ENCODE data around the gene CACNB4.

CACNB4 gene

GRCh38 chr2:151826737-151827157, 272.1 kb downstream of the CACNB4 start:
- CTCF ChIA-PET, result interaction anchor here (0.6 kb wide), 1 partner anchor 8 kb away, joined by 4 read pairs; no protein-coding TSS in a partner anchor
- DNase-seq (ENCODE audit: low spot score), result no peak
- POLR2A ChIA-PET (ENCODE audit: low non-redundant PET), result interaction anchor here (0.5 kb wide), 1 partner anchor 192 kb away, joined by 5 read pairs; no protein-coding TSS in a partner anchor
- no peak for TF ChIP-seq CTCF (conservative IDR thresholded peaks at IDR 0.05; ENCODE audit: low read depth)
- no peak overlapping the region for H3K27ac ChIP-seq

GRCh38 chr2:151824886-151825285, 274.0 kb downstream of the CACNB4 start:
- TF ChIP-seq CTCF (conservative IDR thresholded peaks at IDR 0.05; ENCODE audit: low read depth), result no peak
- DNase-seq (ENCODE audit: low spot score), result no peak
- no peak overlapping the region for H3K27ac ChIP-seq
- ChIA-PET CTCF (no interaction called here), POLR2A (ENCODE audit: low non-redundant PET) (no interaction called here)

DNA sequence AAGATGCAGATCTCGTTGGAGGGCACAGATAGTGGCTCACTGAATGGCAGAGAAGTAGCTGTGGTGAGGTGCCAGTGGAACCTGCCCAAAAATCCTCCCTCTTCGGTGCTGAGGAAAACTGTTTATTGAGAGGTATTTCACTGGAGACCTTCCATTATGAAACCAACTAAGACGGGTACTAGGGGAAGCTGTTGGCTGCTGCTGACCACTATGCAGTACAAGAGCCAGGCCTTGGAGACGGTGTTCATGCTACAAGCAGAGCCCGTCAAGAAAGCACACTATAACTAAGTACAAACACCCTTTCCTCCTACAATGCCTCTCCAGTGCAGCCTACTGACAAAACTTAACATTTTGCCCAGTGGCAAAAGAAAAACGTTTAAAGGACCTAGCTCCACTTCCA, 275.2 kb downstream of the CACNB4 start:
- DNase-seq (ENCODE audit: low spot score), result no peak
- POLR2A ChIA-PET (ENCODE audit: low non-redundant PET), result no interaction called here
- CTCF ChIA-PET, result no interaction called here
- H3K27ac ChIP-seq, result no peak overlapping the region
- TF ChIP-seq CTCF (conservative IDR thresholded peaks at IDR 0.05; ENCODE audit: low read depth), result no peak

- no peak for DNase-seq (ENCODE audit: low spot score)
- TF ChIP-seq CTCF (conservative IDR thresholded peaks at IDR 0.05; ENCODE audit: low read depth), result no peak
- H3K27ac ChIP-seq, result no peak overlapping the region
- CTCF ChIA-PET, result no interaction called here
- POLR2A ChIA-PET (ENCODE audit: low non-redundant PET), result no interaction called here
Observed at GRCh38 chr2:151819920-151820319, 278.9 kb downstream of the CACNB4 start.

DNA sequence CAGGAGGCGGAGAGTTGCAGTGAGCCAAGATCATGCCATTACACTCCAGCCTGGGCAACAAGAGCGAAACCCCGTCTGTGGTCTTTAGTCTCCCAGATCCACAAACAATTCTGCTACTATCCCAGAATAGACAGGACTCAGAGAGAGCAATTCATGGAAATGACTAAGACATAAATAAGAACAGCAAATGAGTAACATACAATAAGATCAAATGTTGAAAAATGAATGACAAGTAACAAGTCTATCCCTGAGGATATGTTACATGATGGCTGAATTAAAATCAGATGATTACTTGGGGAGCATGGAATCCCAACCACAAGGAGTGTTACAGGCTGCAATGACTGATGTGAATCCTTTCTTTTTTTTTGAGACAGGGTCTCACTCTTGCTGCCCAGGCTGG, 280.9 kb downstream of the CACNB4 start:
- DNase-seq (ENCODE audit: low spot score), result no peak
- CTCF ChIA-PET, result no interaction called here
- POLR2A ChIA-PET (ENCODE audit: low non-redundant PET), result no interaction called here
- no peak for TF ChIP-seq CTCF (conservative IDR thresholded peaks at IDR 0.05; ENCODE audit: low read depth)
- no peak overlapping the region for H3K27ac ChIP-seq

DNA sequence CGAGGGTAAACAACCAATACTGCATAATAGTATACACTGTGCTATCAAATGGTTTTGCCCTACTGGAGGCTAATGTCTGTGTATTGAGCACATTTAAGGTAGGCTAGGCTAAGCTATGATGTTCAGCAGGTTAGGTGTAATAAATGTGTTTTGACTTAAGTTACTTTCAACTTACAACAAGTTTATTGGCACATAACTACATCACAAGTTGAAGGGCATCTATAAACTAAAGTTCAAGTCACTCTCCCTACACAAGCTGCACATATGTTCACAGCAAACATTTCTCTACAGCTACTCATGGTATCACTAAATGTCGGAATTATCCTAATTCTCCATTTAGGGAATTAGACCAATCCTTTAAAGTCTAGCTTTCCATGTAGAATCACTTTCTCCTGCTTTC, 282.0 kb downstream of the CACNB4 start:
- H3K27ac ChIP-seq, result no peak overlapping the region
- POLR2A ChIA-PET (ENCODE audit: low non-redundant PET), result no interaction called here
- TF ChIP-seq CTCF (conservative IDR thresholded peaks at IDR 0.05; ENCODE audit: low read depth), result no peak
- no peak for DNase-seq (ENCODE audit: low spot score)
- CTCF ChIA-PET, result no interaction called here
